ENCODE measurements around the gene PIK3C3. TPM values are rescaled to one million over a fixed set of nuclear protein-coding genes. Genes with fewer than 3 reads are reported as not detected.

PIK3C3 gene
- total RNA-seq, 2 donors from 2014 or later: 23.1 to 31.0 TPM

DNA sequence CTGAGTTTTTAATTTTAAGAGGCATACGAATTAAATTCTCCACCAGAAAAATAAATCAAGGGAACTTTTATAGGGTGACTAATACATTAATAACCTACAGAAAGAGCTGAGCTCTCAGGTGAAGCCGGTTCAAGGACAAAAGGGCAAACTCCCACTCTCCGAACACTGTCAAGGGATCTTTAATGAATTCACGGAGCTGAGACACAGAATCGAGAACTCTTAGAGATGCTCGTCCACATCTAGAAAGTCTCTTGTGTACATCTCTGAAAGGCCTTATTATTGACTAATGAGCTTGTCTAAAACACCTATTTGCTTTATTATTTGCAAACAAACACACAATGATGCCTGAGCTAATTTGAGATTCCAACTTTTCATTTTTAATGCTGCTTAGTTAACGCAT lies 33.3 kb upstream of the PIK3C3 start:
- intact Hi-C loops (cut with DNase I): no loop called here
- WGBS, 2 donors: 76 to 79% methylated on average over 7 of the region's 7 CpGs
- Histone ChIP-seq H3K9me3 (no peaks in the 10 kb centered on the region), H3K4me1 (no peaks in the 10 kb centered on the region), H3K4me3 (no peak overlapping the region), H3K27ac (no peak overlapping the region), H3K27me3 (no peaks in the 10 kb centered on the region), H3K36me3 (replicated peaks in 1 of 2; ENCODE audit: insufficient read depth in 1 of 2, low read depth in 2 of 2) (no peaks in the 10 kb centered on the region)
- ATAC-seq (no peak), DNase-seq (no peak)
- TF ChIP-seq, protein P1, sequence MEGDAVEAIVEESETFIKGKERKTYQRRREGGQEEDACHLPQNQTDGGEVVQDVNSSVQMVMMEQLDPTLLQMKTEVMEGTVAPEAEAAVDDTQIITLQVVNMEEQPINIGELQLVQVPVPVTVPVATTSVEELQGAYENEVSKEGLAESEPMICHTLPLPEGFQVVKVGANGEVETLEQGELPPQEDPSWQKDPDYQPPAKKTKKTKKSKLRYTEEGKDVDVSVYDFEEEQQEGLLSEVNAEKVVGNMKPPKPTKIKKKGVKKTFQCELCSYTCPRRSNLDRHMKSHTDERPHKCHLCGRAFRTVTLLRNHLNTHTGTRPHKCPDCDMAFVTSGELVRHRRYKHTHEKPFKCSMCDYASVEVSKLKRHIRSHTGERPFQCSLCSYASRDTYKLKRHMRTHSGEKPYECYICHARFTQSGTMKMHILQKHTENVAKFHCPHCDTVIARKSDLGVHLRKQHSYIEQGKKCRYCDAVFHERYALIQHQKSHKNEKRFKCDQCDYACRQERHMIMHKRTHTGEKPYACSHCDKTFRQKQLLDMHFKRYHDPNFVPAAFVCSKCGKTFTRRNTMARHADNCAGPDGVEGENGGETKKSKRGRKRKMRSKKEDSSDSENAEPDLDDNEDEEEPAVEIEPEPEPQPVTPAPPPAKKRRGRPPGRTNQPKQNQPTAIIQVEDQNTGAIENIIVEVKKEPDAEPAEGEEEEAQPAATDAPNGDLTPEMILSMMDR (IDR thresholded peaks at IDR 0.05): no peak
- no peak for TF ChIP-seq POLR2A (IDR thresholded peaks at IDR 0.05)

DNA sequence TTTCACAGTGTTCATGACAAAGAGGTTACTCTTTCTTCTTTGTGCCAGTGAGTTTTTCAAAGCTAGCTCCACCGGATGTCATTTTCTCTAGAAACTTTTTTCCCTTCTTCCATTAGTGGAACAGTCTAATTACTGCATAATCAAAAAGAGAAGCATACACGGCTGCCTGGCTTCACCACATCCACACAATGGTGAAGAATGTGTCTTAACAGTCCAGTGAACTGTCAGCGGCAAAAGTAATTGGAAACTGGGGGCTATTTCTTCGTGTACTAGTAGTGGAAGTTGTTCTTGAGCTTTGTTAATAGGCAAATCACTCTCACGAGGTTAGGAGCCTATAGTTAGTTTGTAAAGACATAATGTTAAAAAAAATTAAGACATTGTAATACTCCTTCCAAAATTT lies 32.9 kb upstream of the PIK3C3 start:
- intact Hi-C loops (cut with DNase I): no loop called here
- ATAC-seq: no peak
- no peak overlapping the region for H3K27ac ChIP-seq
- 69 to 70% methylated on average over 5 of the region's 5 CpGs for WGBS, 2 donors
- H3K4me1 ChIP-seq: no peaks in the 10 kb centered on the region
- no peaks in the 10 kb centered on the region for H3K27me3 ChIP-seq
- no peaks in the 10 kb centered on the region for H3K36me3 ChIP-seq (replicated peaks in 1 of 2; ENCODE audit: insufficient read depth in 1 of 2, low read depth in 2 of 2)
- H3K4me3 ChIP-seq: no peak overlapping the region
- DNase-seq: no peak
- no peaks in the 10 kb centered on the region for H3K9me3 ChIP-seq
- no peak for TF ChIP-seq POLR2A (IDR thresholded peaks at IDR 0.05)
- TF ChIP-seq, protein P1 (IDR thresholded peaks at IDR 0.05): no peak

DNA sequence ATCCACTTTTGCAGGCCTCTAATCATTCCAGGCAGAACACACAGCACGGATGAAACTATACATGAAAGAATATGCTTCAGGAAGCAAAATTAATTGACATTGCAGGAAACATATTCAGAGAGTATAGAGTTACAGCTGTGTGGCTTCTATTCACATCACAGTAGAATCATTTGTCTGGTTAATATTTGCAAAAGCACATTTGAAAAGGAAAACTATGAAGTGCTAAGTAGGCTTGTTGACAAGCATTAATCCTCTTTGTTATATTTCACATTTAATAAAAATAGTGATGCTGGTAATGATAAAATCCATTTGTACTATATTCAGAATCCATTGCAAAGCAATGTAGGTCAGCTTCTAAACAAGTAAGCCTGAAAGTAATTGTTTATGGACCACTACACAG lies 32.2 kb upstream of the PIK3C3 start:
- Histone ChIP-seq H3K27me3 (no peaks in the 10 kb centered on the region), H3K4me1 (no peaks in the 10 kb centered on the region), H3K4me3 (no peak overlapping the region), H3K36me3 (replicated peaks in 1 of 2; ENCODE audit: insufficient read depth in 1 of 2, low read depth in 2 of 2) (no peaks in the 10 kb centered on the region), H3K27ac (no peak overlapping the region), H3K9me3 (no peaks in the 10 kb centered on the region)
- ATAC-seq: no peak
- no peak for DNase-seq
- no peak for TF ChIP-seq POLR2A (IDR thresholded peaks at IDR 0.05)
- TF ChIP-seq, protein P1 (IDR thresholded peaks at IDR 0.05): no peak
- intact Hi-C loops (cut with DNase I): no loop called here
- 44 to 52% methylated on average over 1 of the region's 1 CpG for WGBS, 2 donors

DNA sequence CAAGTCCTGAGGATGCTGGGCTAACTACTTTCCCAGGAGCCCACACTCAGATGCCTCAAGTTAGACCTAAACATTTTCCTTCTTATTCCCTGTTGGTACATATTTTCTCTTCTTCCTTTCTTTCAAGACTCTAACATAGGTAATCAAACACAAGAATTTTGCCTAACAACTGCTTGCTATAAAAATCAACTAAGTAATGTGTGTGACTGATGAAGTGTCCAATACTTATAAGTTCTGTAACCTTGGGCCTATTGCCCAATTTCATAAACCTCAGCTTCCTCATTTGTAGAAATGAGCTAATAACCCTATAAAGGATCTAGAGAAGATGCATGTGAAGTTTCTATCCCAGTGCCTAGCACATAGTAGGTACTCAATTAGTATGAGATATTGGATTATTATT lies 31.6 kb upstream of the PIK3C3 start:
- Histone ChIP-seq H3K4me3 (no peak overlapping the region), H3K4me1 (no peaks in the 10 kb centered on the region), H3K9me3 (no peaks in the 10 kb centered on the region), H3K36me3 (replicated peaks in 1 of 2; ENCODE audit: insufficient read depth in 1 of 2, low read depth in 2 of 2) (no peaks in the 10 kb centered on the region), H3K27ac (no peak overlapping the region), H3K27me3 (no peaks in the 10 kb centered on the region)
- intact Hi-C loops (cut with DNase I): no loop called here
- no peak for DNase-seq
- ATAC-seq: no peak
- TF ChIP-seq, protein P1 (IDR thresholded peaks at IDR 0.05): no peak
- TF ChIP-seq POLR2A (IDR thresholded peaks at IDR 0.05): no peak

DNA sequence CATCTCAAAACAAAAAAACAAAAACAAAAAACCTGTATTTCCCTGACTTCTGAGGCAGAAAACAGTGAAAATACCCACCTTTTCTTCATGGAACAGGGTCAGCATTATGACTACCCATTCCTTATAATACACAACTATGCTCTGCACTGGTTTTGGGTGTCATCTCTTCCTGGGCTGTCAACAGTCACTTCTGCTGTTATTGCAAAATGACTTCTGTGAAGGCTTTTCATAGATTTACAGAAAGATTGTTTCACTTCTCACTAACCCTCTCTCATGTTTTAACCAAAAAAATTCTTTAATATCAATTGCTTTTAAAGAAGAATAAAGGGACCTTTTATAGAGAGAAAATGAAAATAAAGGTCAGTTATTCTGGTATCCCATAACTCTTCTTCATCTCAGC lies 26.5 kb upstream of the PIK3C3 start:
- Histone ChIP-seq H3K27ac (no peak overlapping the region), H3K36me3 (replicated peaks in 1 of 2; ENCODE audit: insufficient read depth in 1 of 2, low read depth in 2 of 2) (no peaks in the 10 kb centered on the region), H3K9me3 (no peaks in the 10 kb centered on the region), H3K4me3 (no peak overlapping the region), H3K4me1 (no peaks in the 10 kb centered on the region), H3K27me3 (no peaks in the 10 kb centered on the region)
- ATAC-seq: no peak
- intact Hi-C loops (cut with DNase I): no loop called here
- TF ChIP-seq, protein P1 (IDR thresholded peaks at IDR 0.05): no peak
- TF ChIP-seq POLR2A (IDR thresholded peaks at IDR 0.05): no peak
- no peak for DNase-seq
